ENCODE results near the gene ERP44.

The ERP44 gene

DNA sequence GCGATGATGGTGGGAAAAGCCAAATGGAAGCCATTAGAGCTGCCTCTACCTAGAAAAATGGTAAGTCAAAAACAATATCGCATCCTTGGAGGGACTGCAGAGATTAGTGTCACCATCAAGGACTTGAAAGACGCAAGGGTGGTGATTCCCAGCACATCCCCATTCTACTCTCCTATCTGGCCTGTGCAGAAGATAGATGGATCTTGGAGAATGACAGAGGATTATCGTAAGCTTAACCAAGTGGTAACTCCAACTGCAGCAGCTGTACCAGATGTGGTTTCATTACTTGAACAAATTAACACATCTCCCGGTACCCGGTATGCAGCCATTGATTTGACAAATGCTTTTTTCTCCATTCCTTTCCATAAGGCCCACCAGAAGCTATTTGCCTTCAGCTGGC lies 23.8 kb downstream of the ERP44 start:
- Histone ChIP-seq H4K20me1 (ENCODE audit: low read depth, low read length) (peaks cover under 1% of the 10 kb centered on the region; the same call in 1 of the 2 replicates), H3K27me3 (ENCODE audit: low read length) (no peaks in the 10 kb centered on the region), H3K4me2 (ENCODE audit: low read depth, low read length, poor library complexity, severe bottlenecking) (no peak overlapping the region), H3K9me3 (ENCODE audit: insufficient read depth, low read length) (no peaks in the 10 kb centered on the region), H3F3A (ENCODE audit: insufficient read depth) (no peaks in the 10 kb centered on the region), H3K9ac (ENCODE audit: low read length) (no peak overlapping the region), H3K4me3 (ENCODE audit: insufficient read depth, low read length, poor library complexity, severe bottlenecking) (no peak overlapping the region), H2AFZ (ENCODE audit: low read depth, low read length, severe bottlenecking) (no peak overlapping the region), H3K9me2 (replicated peaks; ENCODE audit: insufficient read depth, low read length) (no peaks in the 10 kb centered on the region), H3K36me3 (ENCODE audit: low read length) (no peaks in the 10 kb centered on the region), H3K27ac (ENCODE audit: low read depth, low read length) (no peak overlapping the region), H3K79me2 (ENCODE audit: insufficient read depth, low read length) (peaks cover 99% of the 10 kb centered on the region)
- TF ChIP-seq EZH2phosphoT487 (conservative IDR thresholded peaks at IDR 0.05; ENCODE audit: low read length), result no peak
- TF ChIP-seq, protein P1, sequence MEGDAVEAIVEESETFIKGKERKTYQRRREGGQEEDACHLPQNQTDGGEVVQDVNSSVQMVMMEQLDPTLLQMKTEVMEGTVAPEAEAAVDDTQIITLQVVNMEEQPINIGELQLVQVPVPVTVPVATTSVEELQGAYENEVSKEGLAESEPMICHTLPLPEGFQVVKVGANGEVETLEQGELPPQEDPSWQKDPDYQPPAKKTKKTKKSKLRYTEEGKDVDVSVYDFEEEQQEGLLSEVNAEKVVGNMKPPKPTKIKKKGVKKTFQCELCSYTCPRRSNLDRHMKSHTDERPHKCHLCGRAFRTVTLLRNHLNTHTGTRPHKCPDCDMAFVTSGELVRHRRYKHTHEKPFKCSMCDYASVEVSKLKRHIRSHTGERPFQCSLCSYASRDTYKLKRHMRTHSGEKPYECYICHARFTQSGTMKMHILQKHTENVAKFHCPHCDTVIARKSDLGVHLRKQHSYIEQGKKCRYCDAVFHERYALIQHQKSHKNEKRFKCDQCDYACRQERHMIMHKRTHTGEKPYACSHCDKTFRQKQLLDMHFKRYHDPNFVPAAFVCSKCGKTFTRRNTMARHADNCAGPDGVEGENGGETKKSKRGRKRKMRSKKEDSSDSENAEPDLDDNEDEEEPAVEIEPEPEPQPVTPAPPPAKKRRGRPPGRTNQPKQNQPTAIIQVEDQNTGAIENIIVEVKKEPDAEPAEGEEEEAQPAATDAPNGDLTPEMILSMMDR (IDR thresholded peaks at IDR 0.05; ENCODE audit: insufficient read depth, low read length, poor library complexity, severe bottlenecking), result no peak

DNA sequence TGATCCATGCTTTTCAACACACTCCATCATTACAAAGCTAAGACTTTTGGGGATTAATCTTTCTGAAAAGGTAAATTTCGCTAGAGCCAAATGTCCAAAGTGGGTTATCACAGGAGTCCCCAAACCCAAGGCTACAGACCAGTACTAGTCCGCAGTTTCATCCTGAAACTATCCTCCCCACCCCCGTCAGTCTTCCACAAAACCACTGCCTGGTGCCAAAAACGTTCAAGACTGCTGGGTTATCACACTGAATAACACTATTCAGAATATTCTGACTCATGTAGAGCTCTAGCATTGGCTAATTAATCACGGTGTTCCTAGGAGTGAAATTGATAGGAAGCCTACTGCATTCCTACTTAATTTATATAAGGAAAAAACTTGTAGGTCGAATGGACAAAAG lies 24.7 kb downstream of the ERP44 start:
- no peak overlapping the region for H2AFZ ChIP-seq (ENCODE audit: low read depth, low read length, severe bottlenecking)
- no peaks in the 10 kb centered on the region for H3F3A ChIP-seq (ENCODE audit: insufficient read depth)
- no peak overlapping the region for H3K4me3 ChIP-seq (ENCODE audit: insufficient read depth, low read length, poor library complexity, severe bottlenecking)
- peaks cover 97% of the 10 kb centered on the region for H3K79me2 ChIP-seq (ENCODE audit: insufficient read depth, low read length)
- no peak overlapping the region for H3K4me2 ChIP-seq (ENCODE audit: low read depth, low read length, poor library complexity, severe bottlenecking)
- no peaks in the 10 kb centered on the region for H3K9me3 ChIP-seq (ENCODE audit: insufficient read depth, low read length)
- H3K27me3 ChIP-seq (ENCODE audit: low read length), result no peaks in the 10 kb centered on the region
- no peak overlapping the region for H3K27ac ChIP-seq (ENCODE audit: low read depth, low read length)
- no peaks in the 10 kb centered on the region; the same call in 1 of the 2 replicates for H4K20me1 ChIP-seq (ENCODE audit: low read depth, low read length)
- no peaks in the 10 kb centered on the region; the same call in 1 of the 2 replicates for H3K36me3 ChIP-seq (ENCODE audit: low read length)
- no peaks in the 10 kb centered on the region for H3K9me2 ChIP-seq (replicated peaks; ENCODE audit: insufficient read depth, low read length)
- no peak overlapping the region for H3K9ac ChIP-seq (ENCODE audit: low read length)
- TF ChIP-seq, protein P1 (IDR thresholded peaks at IDR 0.05; ENCODE audit: insufficient read depth, low read length, poor library complexity, severe bottlenecking), result no peak
- no peak for TF ChIP-seq EZH2phosphoT487 (conservative IDR thresholded peaks at IDR 0.05; ENCODE audit: low read length)

DNA sequence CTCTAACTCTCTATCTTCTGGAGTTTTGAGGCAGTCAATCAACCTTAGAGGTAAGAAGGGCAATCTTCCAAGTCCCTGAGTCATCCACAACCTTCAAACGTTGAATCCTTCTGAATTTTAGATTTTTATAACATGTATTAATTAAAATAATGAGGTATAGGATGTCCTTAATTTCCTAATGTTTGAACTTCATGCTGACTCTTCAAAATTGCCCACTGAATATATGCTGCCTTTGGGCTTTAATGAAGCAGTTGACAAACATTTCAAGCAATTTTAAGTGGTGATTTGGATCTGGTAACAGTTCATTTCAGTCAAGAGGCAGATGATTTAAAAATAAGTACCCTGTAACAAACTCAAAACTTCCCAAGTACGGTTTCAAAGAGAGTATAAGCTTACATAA lies 26.0 kb downstream of the ERP44 start:
- no peak overlapping the region for H3K4me3 ChIP-seq (ENCODE audit: insufficient read depth, low read length, poor library complexity, severe bottlenecking)
- TF ChIP-seq, protein P1 (IDR thresholded peaks at IDR 0.05; ENCODE audit: insufficient read depth, low read length, poor library complexity, severe bottlenecking), result no peak
- TF ChIP-seq EZH2phosphoT487 (conservative IDR thresholded peaks at IDR 0.05; ENCODE audit: low read length), result no peak
- H3K9ac ChIP-seq (ENCODE audit: low read length), result no peak overlapping the region
- H3K9me2 ChIP-seq (replicated peaks; ENCODE audit: insufficient read depth, low read length), result no peaks in the 10 kb centered on the region
- no peaks in the 10 kb centered on the region for H3F3A ChIP-seq (ENCODE audit: insufficient read depth)
- no peak overlapping the region for H2AFZ ChIP-seq (ENCODE audit: low read depth, low read length, severe bottlenecking)
- H3K27ac ChIP-seq (ENCODE audit: low read depth, low read length), result no peak overlapping the region
- H3K36me3 ChIP-seq (ENCODE audit: low read length), result no peaks in the 10 kb centered on the region; the same call in 1 of the 2 replicates
- H3K4me2 ChIP-seq (ENCODE audit: low read depth, low read length, poor library complexity, severe bottlenecking), result no peak overlapping the region
- H3K9me3 ChIP-seq (ENCODE audit: insufficient read depth, low read length), result no peaks in the 10 kb centered on the region
- no peaks in the 10 kb centered on the region; the same call in 1 of the 2 replicates for H4K20me1 ChIP-seq (ENCODE audit: low read depth, low read length)
- H3K27me3 ChIP-seq (ENCODE audit: low read length), result no peaks in the 10 kb centered on the region
- H3K79me2 ChIP-seq (ENCODE audit: insufficient read depth, low read length), result peaks cover 85% of the 10 kb centered on the region
